WTC11 (cell line): ENCODE results near the gene LAP3. TPM values are rescaled to one million over a fixed set of nuclear protein-coding genes. Genes with fewer than 3 reads are reported as not detected.
A peak's percentile ranks its signal among the peaks of the same experiment; 100 is the strongest.

Experiments used
- ATAC-seq: fragments of 200-7000 bp; cut with Tn5 transposase; 2 replicates; pipeline ENCODE4 v1.10.0; 2021; ENCODE audit warnings: mild to moderate bottlenecking, moderate library complexity
- Bru-seq: library from RNA; stranded (reverse); fragments of 400-500 nt; gene quantifications from one replicate; lab custom pipeline; 2021; lab: Mats Ljungman, UMichigan
- CTCF ChIA-PET: fragments of 300-600 bp; sonication (Branson Sonifier 250); formaldehyde crosslinking; loops from one replicate; lab custom pipeline; 2021; ENCODE audit warnings: antibody characterized with exemption; lab: Charles Lee
- POLR2A ChIA-PET: fragments of 350-600 bp; sonication (Branson Sonifier 250); formaldehyde crosslinking; loops from one replicate; lab custom pipeline; 2021; ENCODE audit warnings: antibody characterized with exemption; lab: Charles Lee
- DNase-seq: peaks from one replicate; pipeline ENCODE4 v3.0.0; 2021; ENCODE audit warnings: low spot score
- H3K27ac Mint-ChIP-seq: 2 replicates; pipeline ENCODE4 v1.8.0; 2021; ENCODE audit warnings: mixed read lengths
- H3K27me3 Mint-ChIP-seq: 2 replicates; pipeline ENCODE4 v1.8.0; 2021; ENCODE audit warnings: low read depth, mild to moderate bottlenecking, moderate library complexity, mixed read lengths
- H3K36me3 Mint-ChIP-seq: 2 replicates; pipeline ENCODE4 v1.8.0; 2021; ENCODE audit warnings: mixed read lengths
- H3K4me1 Mint-ChIP-seq: 2 replicates; pipeline ENCODE4 v1.8.0; 2022; ENCODE audit warnings: mixed read lengths
- H3K4me3 Mint-ChIP-seq: 2 replicates; pipeline ENCODE4 v1.8.0; 2021; ENCODE audit warnings: mild to moderate bottlenecking, moderate library complexity, mixed read lengths
- H3K9me3 Mint-ChIP-seq: 2 replicates; pipeline ENCODE4 v1.8.0; 2021; ENCODE audit warnings: mixed read lengths
- CBFB ChIP-seq: sonication (generic); formaldehyde crosslinking; IDR thresholded peaks from 2 replicates; pipeline ENCODE4 v1.8.1; 2022; ENCODE audit warnings: mild to moderate bottlenecking, low read depth, missing genetic modification reagents
- CREB1 ChIP-seq: sonication (generic); formaldehyde crosslinking; IDR thresholded peaks from 2 replicates; pipeline ENCODE4 v1.8.0; 2023; ENCODE audit warnings: mild to moderate bottlenecking, missing genetic modification reagents
- E2F5 ChIP-seq: sonication (generic); formaldehyde crosslinking; IDR thresholded peaks from 2 replicates; pipeline ENCODE4 v1.8.1; 2022; ENCODE audit warnings: mild to moderate bottlenecking, moderate library complexity, missing genetic modification reagents
- ESRRA ChIP-seq: sonication (generic); formaldehyde crosslinking; IDR thresholded peaks from 2 replicates; pipeline ENCODE4 v1.8.1; 2022; ENCODE audit warnings: mild to moderate bottlenecking, missing genetic modification reagents, borderline replicate concordance
- ETV6 ChIP-seq: sonication (generic); formaldehyde crosslinking; IDR thresholded peaks from 2 replicates; pipeline ENCODE4 v1.8.1; 2022; ENCODE audit warnings: mild to moderate bottlenecking, missing genetic modification reagents
- FOXK1 ChIP-seq: sonication (generic); formaldehyde crosslinking; IDR thresholded peaks from 2 replicates; pipeline ENCODE4 v1.8.0; 2022; ENCODE audit warnings: mild to moderate bottlenecking, moderate library complexity, missing genetic modification reagents
- GABPB1 ChIP-seq: sonication (generic); formaldehyde crosslinking; IDR thresholded peaks from 2 replicates; pipeline ENCODE4 v1.8.1; 2023; ENCODE audit warnings: mild to moderate bottlenecking, missing genetic modification reagents
- HMGXB4 ChIP-seq: sonication (generic); formaldehyde crosslinking; IDR thresholded peaks from 2 replicates; pipeline ENCODE4 v1.8.1; 2023; ENCODE audit warnings: mild to moderate bottlenecking, moderate library complexity, missing genetic modification reagents
- JUN ChIP-seq: sonication (generic); formaldehyde crosslinking; IDR thresholded peaks from 2 replicates; pipeline ENCODE4 v1.8.0; 2023; ENCODE audit warnings: mild to moderate bottlenecking, missing genetic modification reagents
- NFYB ChIP-seq: sonication (generic); formaldehyde crosslinking; conservative IDR thresholded peaks from 2 replicates; pipeline ENCODE4 v1.8.0; 2022; ENCODE audit warnings: low read depth, missing genetic modification reagents
- NR3C1 ChIP-seq: sonication (generic); formaldehyde crosslinking; conservative IDR thresholded peaks from 2 replicates; pipeline ENCODE4 v1.8.1; 2023; ENCODE audit warnings: low read depth, mild to moderate bottlenecking, missing genetic modification reagents
- RELA ChIP-seq: sonication (generic); formaldehyde crosslinking; IDR thresholded peaks from 2 replicates; pipeline ENCODE4 v1.8.1; 2022; ENCODE audit warnings: missing genetic modification reagents, mild to moderate bottlenecking, borderline replicate concordance
- SMAD3 ChIP-seq: sonication (generic); formaldehyde crosslinking; IDR thresholded peaks from 2 replicates; pipeline ENCODE4 v1.8.0; 2022; ENCODE audit warnings: missing genetic modification reagents, mild to moderate bottlenecking, borderline replicate concordance
- TEAD4 ChIP-seq: sonication (generic); formaldehyde crosslinking; IDR thresholded peaks from 2 replicates; pipeline ENCODE4 v1.8.0; 2022; ENCODE audit warnings: mild to moderate bottlenecking, missing genetic modification reagents
- ZBTB21 ChIP-seq: sonication (generic); formaldehyde crosslinking; IDR thresholded peaks from 2 replicates; pipeline ENCODE4 v1.8.1; 2023; ENCODE audit warnings: mild to moderate bottlenecking, missing genetic modification reagents, borderline replicate concordance
- ZNF121 ChIP-seq: sonication (generic); formaldehyde crosslinking; IDR thresholded peaks from 2 replicates; pipeline ENCODE4 v1.8.0; 2023; ENCODE audit warnings: missing genetic modification reagents
- ZNF138 ChIP-seq: sonication (generic); formaldehyde crosslinking; conservative IDR thresholded peaks from 2 replicates; pipeline ENCODE4 v1.8.1; 2022; ENCODE audit warnings: mild to moderate bottlenecking, moderate library complexity, missing genetic modification reagents
- ZNF219 ChIP-seq: sonication (generic); formaldehyde crosslinking; IDR thresholded peaks from 2 replicates; pipeline ENCODE4 v1.8.0; 2023; ENCODE audit warnings: missing genetic modification reagents, mild to moderate bottlenecking, borderline replicate concordance
- ZNF423 ChIP-seq: fragments of 250-450 bp; sonication (Bioruptor Pico); IDR thresholded peaks from 2 replicates; pipeline ENCODE4 v2.1.2; 2022; ENCODE audit warnings: mild to moderate bottlenecking, moderate library complexity
- long read RNA-seq, 3 experiments: library from RNA in 1 of 3; library from capped mRNA in 1 of 3; library from polyadenylated mRNA in 1 of 3; unstranded in 2 of 3; stranded (forward) in 1 of 3; transcript quantifications; one replicate each; pipeline ENCODE4 v2.0.0, GENCODE V29; 2021
- total RNA-seq: library from RNA; stranded (reverse); gene quantifications from 3 replicates; pipeline ENCODE4 v1.2.3, GENCODE V29; 2021
- TF ChIP-seq, protein P1 (sequence below): sonication (generic); formaldehyde crosslinking; IDR thresholded peaks from 2 replicates; pipeline ENCODE4 v1.8.1; 2022; ENCODE audit warnings: low read depth, mild to moderate bottlenecking, moderate library complexity, missing genetic modification reagents, borderline replicate concordance
- TF ChIP-seq, protein P2 (sequence below): fragments of 250-450 bp; sonication (Bioruptor Pico); IDR thresholded peaks from 2 replicates; pipeline ENCODE4 v1.9.0; 2021; ENCODE audit warnings: mild to moderate bottlenecking
- TF ChIP-seq, protein P3 (sequence below): sonication (generic); formaldehyde crosslinking; IDR thresholded peaks from 2 replicates; pipeline ENCODE4 v1.8.1; 2023; ENCODE audit warnings: mild to moderate bottlenecking, missing genetic modification reagents
- TF ChIP-seq, protein P4 (sequence below): sonication (generic); formaldehyde crosslinking; IDR thresholded peaks from 2 replicates; pipeline ENCODE4 v1.8.1; 2023; ENCODE audit warnings: mild to moderate bottlenecking, missing genetic modification reagents, moderate library complexity
- TF ChIP-seq, protein P5 (sequence below): sonication (generic); formaldehyde crosslinking; IDR thresholded peaks from 2 replicates; pipeline ENCODE4 v1.8.1; 2022; ENCODE audit warnings: missing genetic modification reagents, borderline replicate concordance
- TF ChIP-seq, protein P6 (sequence below): fragments of 250-450 bp; sonication (Bioruptor Pico); IDR thresholded peaks from 2 replicates; pipeline ENCODE4 v1.8.0; 2021; ENCODE audit warnings: mild to moderate bottlenecking

Gene LAP3
- total RNA-seq (46.6 to 52.7 TPM (median 48.4 TPM) in 3 replicates), Bru-seq, nascent RNA (percentile 70 among the genes with signal in this experiment)
- long read RNA-seq, experiment 1, transcript LAP3-201 (13 exons, 2,213 nt), result major isoform, 249 of 273 reads
- long read RNA-seq, experiment 1, partial matches to known transcripts, result 17 of 273 reads
- long read RNA-seq, experiment 1, other reads (novel, unspliced or antisense), result 7 of 273 reads
- long read RNA-seq, experiment 2, transcript LAP3-201 (13 exons, 2,213 nt), result major isoform, 33 of 75 reads
- long read RNA-seq, experiment 2, partial matches to known transcripts, result 34 of 75 reads
- long read RNA-seq, experiment 2, other reads (novel, unspliced or antisense), result 8 of 75 reads
- long read RNA-seq, experiment 3, transcript LAP3-201 (13 exons, 2,213 nt), result major isoform, 362 of 419 reads
- long read RNA-seq, experiment 3, partial matches to known transcripts, result 38 of 419 reads
- long read RNA-seq, experiment 3, other reads (novel, unspliced or antisense), result 16 of 419 reads

GRCh38 chr4:17576932-17577664 lies at the start of gene LAP3:
Gene LAP3, plus strand, starts transcription at chr4:17577198. Its CDS starts 268 bp downstream, at chr4:17577466.
- DNase-seq, result peak; percentile 98
- CTCF ChIA-PET, result interaction anchor here (0.6 to 1.0 kb wide), 4 partner anchors 28 to 240 kb away, joined by 3 to 7 read pairs (median 4); partner anchors contain the start of genes MED28 and QDPR
- POLR2A ChIA-PET, result interaction anchor here (1.6 kb wide), 1 partner anchor 37 kb away, joined by 5 read pairs; the partner anchor contains the start of gene MED28
- ATAC-seq, result peak; percentile 90
- peak within 1 kb of the TSS; percentile 94 for H3K27ac Mint-ChIP-seq
- peaks cover 5% of the 10 kb centered on the region; the same call in 1 of the 2 replicates for H3K36me3 Mint-ChIP-seq
- peaks cover 15% of the 10 kb centered on the region for H3K4me1 Mint-ChIP-seq
- H3K9me3 Mint-ChIP-seq, result no peaks in the 10 kb centered on the region
- peaks cover 6% of the 10 kb centered on the region; the same call in 1 of the 2 replicates for H3K27me3 Mint-ChIP-seq
- peak within 1 kb of the TSS; percentile 80 for H3K4me3 Mint-ChIP-seq
- 0 out of 2 replicates have a peak, but pooled peaks have one; percentile 84 for TF ChIP-seq NR3C1 (CRISPR knock-in tag)
- peak; percentile 96 for TF ChIP-seq ZNF138
- TF ChIP-seq SMAD3 (CRISPR knock-in tag), result peak; percentile 91; the same call in 1 of the 2 replicates
- peak; percentile 67; the same call in 1 of the 2 replicates for TF ChIP-seq CREB1 (CRISPR knock-in tag)
- TF ChIP-seq, protein P1, sequence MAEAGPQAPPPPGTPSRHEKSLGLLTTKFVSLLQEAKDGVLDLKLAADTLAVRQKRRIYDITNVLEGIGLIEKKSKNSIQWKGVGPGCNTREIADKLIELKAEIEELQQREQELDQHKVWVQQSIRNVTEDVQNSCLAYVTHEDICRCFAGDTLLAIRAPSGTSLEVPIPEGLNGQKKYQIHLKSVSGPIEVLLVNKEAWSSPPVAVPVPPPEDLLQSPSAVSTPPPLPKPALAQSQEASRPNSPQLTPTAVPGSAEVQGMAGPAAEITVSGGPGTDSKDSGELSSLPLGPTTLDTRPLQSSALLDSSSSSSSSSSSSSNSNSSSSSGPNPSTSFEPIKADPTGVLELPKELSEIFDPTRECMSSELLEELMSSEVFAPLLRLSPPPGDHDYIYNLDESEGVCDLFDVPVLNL, result 0 out of 2 replicates have a peak, but pooled peaks have one; percentile 47
- TF ChIP-seq ZBTB21 (CRISPR knock-in tag), result peak; percentile 95
- TF ChIP-seq, protein P2, sequence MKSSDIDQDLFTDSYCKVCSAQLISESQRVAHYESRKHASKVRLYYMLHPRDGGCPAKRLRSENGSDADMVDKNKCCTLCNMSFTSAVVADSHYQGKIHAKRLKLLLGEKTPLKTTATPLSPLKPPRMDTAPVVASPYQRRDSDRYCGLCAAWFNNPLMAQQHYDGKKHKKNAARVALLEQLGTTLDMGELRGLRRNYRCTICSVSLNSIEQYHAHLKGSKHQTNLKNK (CRISPR knock-in tag), result no peak
- no peak; the same call in 1 of the 2 replicates for TF ChIP-seq TEAD4 (CRISPR knock-in tag)
- peak; percentile 95 for TF ChIP-seq ETV6 (CRISPR knock-in tag)
- TF ChIP-seq ZNF423, result no peak
- TF ChIP-seq, protein P3, sequence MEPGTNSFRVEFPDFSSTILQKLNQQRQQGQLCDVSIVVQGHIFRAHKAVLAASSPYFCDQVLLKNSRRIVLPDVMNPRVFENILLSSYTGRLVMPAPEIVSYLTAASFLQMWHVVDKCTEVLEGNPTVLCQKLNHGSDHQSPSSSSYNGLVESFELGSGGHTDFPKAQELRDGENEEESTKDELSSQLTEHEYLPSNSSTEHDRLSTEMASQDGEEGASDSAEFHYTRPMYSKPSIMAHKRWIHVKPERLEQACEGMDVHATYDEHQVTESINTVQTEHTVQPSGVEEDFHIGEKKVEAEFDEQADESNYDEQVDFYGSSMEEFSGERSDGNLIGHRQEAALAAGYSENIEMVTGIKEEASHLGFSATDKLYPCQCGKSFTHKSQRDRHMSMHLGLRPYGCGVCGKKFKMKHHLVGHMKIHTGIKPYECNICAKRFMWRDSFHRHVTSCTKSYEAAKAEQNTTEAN (CRISPR knock-in tag), result peak; percentile 82
- TF ChIP-seq NFYB (CRISPR knock-in tag), result peak; percentile 40
- TF ChIP-seq, protein P4, sequence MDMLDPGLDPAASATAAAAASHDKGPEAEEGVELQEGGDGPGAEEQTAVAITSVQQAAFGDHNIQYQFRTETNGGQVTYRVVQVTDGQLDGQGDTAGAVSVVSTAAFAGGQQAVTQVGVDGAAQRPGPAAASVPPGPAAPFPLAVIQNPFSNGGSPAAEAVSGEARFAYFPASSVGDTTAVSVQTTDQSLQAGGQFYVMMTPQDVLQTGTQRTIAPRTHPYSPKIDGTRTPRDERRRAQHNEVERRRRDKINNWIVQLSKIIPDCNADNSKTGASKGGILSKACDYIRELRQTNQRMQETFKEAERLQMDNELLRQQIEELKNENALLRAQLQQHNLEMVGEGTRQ, result peak; percentile 89
- no peak for TF ChIP-seq JUN (CRISPR knock-in tag)
- TF ChIP-seq ZNF121 (CRISPR knock-in tag), result no peak
- no peak for TF ChIP-seq ZNF219
- TF ChIP-seq HMGXB4, result peak; percentile 31; the same call in 1 of the 2 replicates
- TF ChIP-seq ESRRA (CRISPR knock-in tag), result peak; percentile 94
- peak; percentile 91 for TF ChIP-seq FOXK1
- TF ChIP-seq, protein P5, sequence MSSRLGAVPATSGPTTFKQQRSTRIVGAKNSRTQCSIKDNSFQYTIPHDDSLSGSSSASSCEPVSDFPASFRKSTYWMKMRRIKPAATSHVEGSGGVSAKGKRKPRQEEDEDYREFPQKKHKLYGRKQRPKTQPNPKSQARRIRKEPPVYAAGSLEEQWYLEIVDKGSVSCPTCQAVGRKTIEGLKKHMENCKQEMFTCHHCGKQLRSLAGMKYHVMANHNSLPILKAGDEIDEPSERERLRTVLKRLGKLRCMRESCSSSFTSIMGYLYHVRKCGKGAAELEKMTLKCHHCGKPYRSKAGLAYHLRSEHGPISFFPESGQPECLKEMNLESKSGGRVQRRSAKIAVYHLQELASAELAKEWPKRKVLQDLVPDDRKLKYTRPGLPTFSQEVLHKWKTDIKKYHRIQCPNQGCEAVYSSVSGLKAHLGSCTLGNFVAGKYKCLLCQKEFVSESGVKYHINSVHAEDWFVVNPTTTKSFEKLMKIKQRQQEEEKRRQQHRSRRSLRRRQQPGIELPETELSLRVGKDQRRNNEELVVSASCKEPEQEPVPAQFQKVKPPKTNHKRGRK (CRISPR knock-in tag), result 0 out of 2 replicates have a peak, but pooled peaks have one; percentile 40
- TF ChIP-seq E2F5 (CRISPR knock-in tag), result peak; percentile 70; the same call in 1 of the 2 replicates
- TF ChIP-seq RELA (CRISPR knock-in tag), result peak; percentile 87; the same call in 1 of the 2 replicates
- TF ChIP-seq CBFB, result 0 out of 2 replicates have a peak, but pooled peaks have one; percentile 81
- TF ChIP-seq, protein P6, sequence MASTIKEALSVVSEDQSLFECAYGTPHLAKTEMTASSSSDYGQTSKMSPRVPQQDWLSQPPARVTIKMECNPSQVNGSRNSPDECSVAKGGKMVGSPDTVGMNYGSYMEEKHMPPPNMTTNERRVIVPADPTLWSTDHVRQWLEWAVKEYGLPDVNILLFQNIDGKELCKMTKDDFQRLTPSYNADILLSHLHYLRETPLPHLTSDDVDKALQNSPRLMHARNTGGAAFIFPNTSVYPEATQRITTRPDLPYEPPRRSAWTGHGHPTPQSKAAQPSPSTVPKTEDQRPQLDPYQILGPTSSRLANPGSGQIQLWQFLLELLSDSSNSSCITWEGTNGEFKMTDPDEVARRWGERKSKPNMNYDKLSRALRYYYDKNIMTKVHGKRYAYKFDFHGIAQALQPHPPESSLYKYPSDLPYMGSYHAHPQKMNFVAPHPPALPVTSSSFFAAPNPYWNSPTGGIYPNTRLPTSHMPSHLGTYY (CRISPR knock-in tag), result no peak
- TF ChIP-seq GABPB1 (CRISPR knock-in tag), result 0 out of 2 replicates have a peak, but pooled peaks have one; percentile 70
